Activated CD4-positive, alpha-beta T cell treated with anti-CD3 and anti-CD28 coated beads for 36 hours (primary cell): ENCODE measurements around the gene GMCL1. TPM values are rescaled to one million over a fixed set of nuclear protein-coding genes. Genes with fewer than 3 reads are reported as not detected.
A peak's percentile ranks its signal among the peaks of the same experiment; 100 is the strongest.

Source experiments
- ATAC-seq: fragments of 200-7000 bp; cut with Tn5 transposase; one replicate; pipeline ENCODE4 v1.10.0; 2021; ENCODE audit warnings: mild to moderate bottlenecking, moderate library complexity
- CTCF ChIA-PET: fragments of 350-600 bp; sonication (Branson Sonifier 250); formaldehyde crosslinking; loops from one replicate; lab custom pipeline; 2021; ENCODE audit warnings: antibody characterized with exemption; lab: Charles Lee
- POLR2A ChIA-PET: fragments of 350-600 bp; sonication (Branson Sonifier 250); formaldehyde crosslinking; loops from one replicate; lab custom pipeline; 2021; ENCODE audit warnings: antibody characterized with exemption, inconsistent platforms; lab: Charles Lee
- DNase-seq: peaks from one replicate; pipeline ENCODE4 v3.0.0-alpha.2; 2020
- H3K27ac Mint-ChIP-seq: one replicate; pipeline ENCODE4 v1.8.0; 2021; ENCODE audit warnings: mixed read lengths
- H3K27me3 Mint-ChIP-seq: one replicate; pipeline ENCODE4 v1.8.0; 2021; ENCODE audit warnings: mixed read lengths
- H3K36me3 Mint-ChIP-seq: one replicate; pipeline ENCODE4 v1.8.0; 2021; ENCODE audit warnings: low read depth, mixed read lengths
- H3K4me1 Mint-ChIP-seq: one replicate; pipeline ENCODE4 v1.8.0; 2021; ENCODE audit warnings: mixed read lengths
- H3K4me3 Mint-ChIP-seq: one replicate; pipeline ENCODE4 v1.8.0; 2021; ENCODE audit warnings: mild to moderate bottlenecking, moderate library complexity, mixed read lengths
- H3K9me3 Mint-ChIP-seq: one replicate; pipeline ENCODE4 v1.8.0; 2021; ENCODE audit warnings: low read depth, mixed read lengths
- intact Hi-C, 2 experiments: fragments of 100-400 bp; cut with DNase I in 1 of 2; cut with micrococcal nuclease in 1 of 2; formaldehyde crosslinking; loops; one replicate each; pipeline versions ENCODE4 v1.14.2 to v1.15.1; 2022 to 2024; cut with DNase I, micrococcal nuclease
- total RNA-seq, 2 experiments: library from RNA; stranded (reverse); gene quantifications; one replicate each; pipeline ENCODE4 v1.2.3, GENCODE V29; 2021

Gene GMCL1
- total RNA-seq, 2 experiments from 2014 or later, result 14.5 to 20.3 TPM

DNA sequence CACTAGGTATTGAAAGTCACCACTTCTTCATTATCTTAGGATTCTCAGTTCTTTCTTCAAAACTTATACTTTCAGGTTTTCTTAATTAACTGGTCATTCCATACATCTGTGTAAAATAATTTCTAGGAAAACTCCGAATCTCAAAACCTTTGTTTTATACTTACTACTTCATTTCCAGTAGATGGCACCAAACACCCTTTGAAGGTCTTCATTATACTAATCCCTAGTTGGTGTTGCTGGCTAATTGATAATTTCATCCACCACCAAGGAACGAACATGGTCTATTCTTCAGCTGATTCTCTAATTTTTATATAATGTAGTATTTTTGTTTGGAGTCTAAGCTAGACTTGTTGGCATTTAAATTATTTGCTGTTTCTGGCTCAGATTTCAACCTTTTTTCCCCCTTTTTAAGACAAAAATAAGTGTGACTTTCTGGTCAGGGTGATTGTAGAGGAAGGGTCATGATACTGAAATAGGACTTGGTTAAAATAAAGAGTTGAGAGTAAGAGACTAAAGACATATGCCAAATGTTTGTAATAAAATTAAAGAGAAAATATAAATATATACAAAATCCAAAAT, 82.6 kb downstream of the GMCL1 start:
- intact Hi-C loops, result loop anchor here in 1 of 2 experiments (1.0 to 10.0 kb wide), 3 partner anchors 190 to 390 kb away; partner anchors contain the start of genes FAM136A and PCYOX1
- Mint-ChIP-seq H3K36me3 (peaks cover 17% of the 10 kb centered on the region), H3K4me1 (peaks cover 23% of the 10 kb centered on the region), H3K4me3 (no peak overlapping the region), H3K27ac (peak overlapping the region; percentile 17), H3K27me3 (no peaks in the 10 kb centered on the region), H3K9me3 (no peaks in the 10 kb centered on the region)
- no peak for DNase-seq
- POLR2A ChIA-PET, result interaction anchor here (0.6 kb wide), 1 partner anchor 163 kb away, joined by 3 read pairs; no protein-coding TSS in a partner anchor
- no peak for ATAC-seq
- CTCF ChIA-PET, result interaction anchor here (0.6 to 5.4 kb wide), 26 partner anchors 8 to 390 kb away, joined by 3 to 71 read pairs (median 3); partner anchors contain the start of genes C2orf42, FAM136A, GMCL1 and PCYOX1

DNA sequence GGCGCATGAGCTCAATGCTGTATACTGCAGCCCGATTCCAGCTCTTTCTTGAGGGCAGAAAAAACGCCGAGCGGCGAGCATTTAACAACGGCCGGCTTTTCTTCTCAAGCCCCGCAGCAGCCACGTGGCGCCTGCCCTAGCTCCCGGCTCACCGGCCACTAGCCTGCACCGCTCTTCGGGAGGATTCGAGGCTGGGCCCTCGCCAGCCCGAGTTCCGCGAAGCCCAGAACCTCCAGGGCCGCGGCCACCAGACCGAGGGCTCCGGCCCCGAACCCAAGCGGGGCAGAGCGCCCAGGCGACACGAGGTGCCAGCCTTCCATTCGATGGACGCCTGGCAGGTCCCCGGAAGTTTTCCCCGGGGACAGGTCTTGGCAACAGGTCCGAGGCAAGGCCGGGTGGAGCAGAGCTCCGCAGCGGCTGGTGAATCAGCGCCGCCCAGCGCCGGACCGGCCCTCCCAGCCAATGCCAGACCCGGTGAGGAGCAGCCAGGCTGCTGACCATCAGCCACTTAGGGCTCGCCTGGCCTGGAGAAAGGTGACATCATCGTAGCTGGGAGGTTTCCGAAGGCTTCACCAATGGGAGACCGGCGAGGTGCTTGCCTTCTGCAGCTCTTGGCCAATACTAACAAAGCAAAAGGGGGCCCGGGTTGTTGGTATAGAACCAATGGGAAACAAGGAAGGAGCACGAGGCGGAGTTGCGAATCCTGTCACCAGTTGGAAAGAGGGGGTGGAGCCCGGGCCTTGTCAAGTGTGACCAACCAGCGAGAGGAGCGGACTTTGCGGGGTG, 84.9 kb downstream of the GMCL1 start:
- Mint-ChIP-seq H3K27me3 (no peaks in the 10 kb centered on the region), H3K4me3 (peak overlapping the region; percentile 81), H3K27ac (peak overlapping the region; percentile 89), H3K36me3 (peaks cover 13% of the 10 kb centered on the region), H3K9me3 (no peaks in the 10 kb centered on the region), H3K4me1 (peaks cover 35% of the 10 kb centered on the region)
- DNase-seq (peak; percentile 63), ATAC-seq (peak; percentile 96)
- intact Hi-C loops, result loop anchor here (1.0 to 10.0 kb wide), 14 partner anchors 20 to 527 kb away; partner anchors contain the start of genes SNRPG (in 2 of the 2), AAK1 (in 1 of the 2), FAM136A (in 1 of the 2) and GFPT1 (in 1 of the 2)
- ChIA-PET POLR2A (interaction anchor here (0.6 to 3.5 kb wide), 33 partner anchors 9 to 379 kb away, joined by 3 to 34 read pairs (median 6); partner anchors contain the start of genes C2orf42, PCBP1, PCYOX1 and SNRPG), CTCF (interaction anchor here (0.6 to 5.4 kb wide), 32 partner anchors 9 to 732 kb away, joined by 3 to 71 read pairs (median 5); partner anchors contain the start of genes C2orf42, FAM136A, PCYOX1 and SNRNP27)

- H3K4me3 Mint-ChIP-seq, result peak within 1 kb of the TSS; percentile 81
- DNase-seq (peak; percentile 100), ATAC-seq (no peak)
- H3K27ac Mint-ChIP-seq, result peak within 1 kb of the TSS; percentile 89
- intact Hi-C loops, result loop anchor here (1.0 to 10.0 kb wide), 14 partner anchors 19 to 528 kb away; partner anchors contain the start of genes SNRPG (in 2 of the 2), AAK1 (in 1 of the 2), FAM136A (in 1 of the 2) and GFPT1 (in 1 of the 2)
- no peaks in the 10 kb centered on the region for H3K9me3 Mint-ChIP-seq
- H3K27me3 Mint-ChIP-seq, result no peaks in the 10 kb centered on the region
- peaks cover 12% of the 10 kb centered on the region for H3K36me3 Mint-ChIP-seq
- ChIA-PET POLR2A (interaction anchor here (0.6 to 3.5 kb wide), 30 partner anchors 8 to 378 kb away, joined by 3 to 34 read pairs (median 4); partner anchors contain the start of genes C2orf42, PCBP1, PCYOX1 and SNRPG), CTCF (interaction anchor here (0.6 to 5.4 kb wide), 27 partner anchors 8 to 731 kb away, joined by 3 to 71 read pairs (median 5); partner anchors contain the start of genes C2orf42 and FAM136A)
- peaks cover 35% of the 10 kb centered on the region for H3K4me1 Mint-ChIP-seq
Measured at GRCh38 chr2:69914950-69915945, 85.8 kb downstream of the GMCL1 start, which contains the start of gene MXD1. TSS of gene MXD1 (plus strand) at chr2:69915109. CDS start at chr2:69915331, 222 bp downstream.

DNA sequence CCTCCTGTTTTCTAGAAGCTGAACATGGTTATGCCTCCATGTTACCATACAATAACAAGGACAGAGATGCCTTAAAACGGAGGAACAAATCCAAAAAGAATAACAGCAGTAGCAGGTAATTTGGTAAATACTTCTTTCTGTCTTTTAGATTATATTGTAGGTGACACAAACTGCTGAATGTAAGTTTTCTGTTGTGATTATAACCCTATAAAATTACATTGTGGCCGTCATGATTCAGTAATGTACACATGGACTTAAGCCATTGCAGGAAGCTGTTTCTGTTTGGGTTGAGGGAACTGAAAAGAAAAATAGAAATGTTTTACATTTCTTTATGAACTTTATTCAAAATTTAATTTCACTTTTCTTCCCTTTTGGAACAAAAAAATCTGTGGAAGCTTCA, 86.6 kb downstream of the GMCL1 start:
- POLR2A ChIA-PET, result interaction anchor here (0.6 to 3.5 kb wide), 6 partner anchors 155 to 341 kb away, joined by 3 to 32 read pairs (median 4); partner anchors contain the start of gene PCBP1
- intact Hi-C loops, result loop anchor here in 1 of 2 experiments (10.0 kb wide), 1 partner anchor 339 kb away; the partner anchor contains the start of gene PCYOX1
- Mint-ChIP-seq H3K4me1 (peaks cover 35% of the 10 kb centered on the region), H3K9me3 (no peaks in the 10 kb centered on the region), H3K27ac (peak overlapping the region; percentile 29), H3K36me3 (peaks cover 14% of the 10 kb centered on the region), H3K4me3 (peak overlapping the region; percentile 71), H3K27me3 (no peaks in the 10 kb centered on the region)
- CTCF ChIA-PET, result interaction anchor here (1.0 to 5.3 kb wide), 5 partner anchors 9 to 222 kb away, joined by 3 to 44 read pairs (median 3); no protein-coding TSS in a partner anchor
- ATAC-seq (no peak), DNase-seq (no peak)

GRCh38 chr2:69917852-69918251, 88.4 kb downstream of the GMCL1 start:
- intact Hi-C loops, result loop anchor here in 1 of 2 experiments (10.0 kb wide), 1 partner anchor 337 kb away; the partner anchor contains the start of gene PCYOX1
- ATAC-seq (no peak), DNase-seq (no peak)
- ChIA-PET CTCF (no interaction called here), POLR2A (no interaction called here)
- Mint-ChIP-seq H3K27ac (no peak overlapping the region), H3K4me3 (no peak overlapping the region), H3K36me3 (peaks cover 16% of the 10 kb centered on the region), H3K27me3 (no peaks in the 10 kb centered on the region), H3K4me1 (peaks cover 27% of the 10 kb centered on the region), H3K9me3 (no peaks in the 10 kb centered on the region)

GRCh38 chr2:69918401-69918800, 88.9 kb downstream of the GMCL1 start:
- intact Hi-C loops, result loop anchor here in 1 of 2 experiments (10.0 kb wide), 1 partner anchor 336 kb away; the partner anchor contains the start of gene PCYOX1
- Mint-ChIP-seq H3K4me1 (peaks cover 25% of the 10 kb centered on the region), H3K36me3 (peaks cover 17% of the 10 kb centered on the region), H3K9me3 (no peaks in the 10 kb centered on the region), H3K27me3 (no peaks in the 10 kb centered on the region), H3K27ac (no peak overlapping the region), H3K4me3 (no peak overlapping the region)
- POLR2A ChIA-PET, result no interaction called here
- DNase-seq (no peak), ATAC-seq (no peak)
- CTCF ChIA-PET, result no interaction called here

DNA sequence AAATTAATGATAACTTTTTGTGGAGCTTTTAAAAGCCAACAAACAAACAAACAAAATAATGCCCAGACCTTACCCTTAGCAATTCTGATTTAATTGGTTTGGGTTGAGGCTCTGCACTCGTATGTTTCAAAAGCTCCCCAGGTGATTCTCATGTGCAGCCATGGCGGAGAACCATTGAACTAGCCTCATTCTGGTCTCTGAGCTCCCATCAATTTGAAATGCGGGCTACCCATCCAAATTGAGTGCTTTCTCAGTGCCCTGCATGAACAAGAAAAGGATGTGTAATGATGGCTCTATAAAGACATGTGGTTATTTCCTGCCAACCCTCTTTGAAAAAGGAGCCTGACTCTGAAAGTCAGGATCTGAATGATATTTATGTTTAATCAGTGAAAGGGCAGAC, 93.7 kb downstream of the GMCL1 start:
- no peak for ATAC-seq
- no peak overlapping the region for H3K27ac Mint-ChIP-seq
- peaks cover 15% of the 10 kb centered on the region for H3K4me1 Mint-ChIP-seq
- ChIA-PET POLR2A (interaction anchor here (0.6 to 2.1 kb wide), 2 partner anchors 9 to 369 kb away, joined by 3 to 9 read pairs; partner anchors contain the start of gene MXD1), CTCF (interaction anchor here (0.6 to 2.5 kb wide), 6 partner anchors 9 to 222 kb away, joined by 3 to 8 read pairs (median 4); partner anchors contain the start of gene MXD1)
- no peak for DNase-seq
- H3K27me3 Mint-ChIP-seq, result no peaks in the 10 kb centered on the region
- intact Hi-C loops, result no loop called here
- H3K4me3 Mint-ChIP-seq, result no peak overlapping the region
- H3K9me3 Mint-ChIP-seq, result no peaks in the 10 kb centered on the region
- peaks cover 24% of the 10 kb centered on the region for H3K36me3 Mint-ChIP-seq

GRCh38 chr2:69926849-69927515, 97.5 kb downstream of the GMCL1 start:
- H3K9me3 Mint-ChIP-seq, result no peaks in the 10 kb centered on the region
- CTCF ChIA-PET, result interaction anchor here (0.5 kb wide), 1 partner anchor 320 kb away, joined by 3 read pairs; no protein-coding TSS in a partner anchor
- intact Hi-C loops, result no loop called here

More at GRCh38 chr2:69926849-69927515, 97.5 kb downstream of the GMCL1 start:
- H3K4me1 Mint-ChIP-seq, result peaks cover 23% of the 10 kb centered on the region
- no peaks in the 10 kb centered on the region for H3K27me3 Mint-ChIP-seq
- H3K36me3 Mint-ChIP-seq, result peaks cover 27% of the 10 kb centered on the region
- POLR2A ChIA-PET, result no interaction called here
- DNase-seq (no peak), ATAC-seq (no peak)
- H3K27ac Mint-ChIP-seq, result no peak overlapping the region
- no peak overlapping the region for H3K4me3 Mint-ChIP-seq
